C4-2B (cell line): Measurements from ENCODE around the gene DIP2B.

Experiments used
- H3K27ac ChIP-seq: fragments of 450-650 bp; 2 replicates; pipeline ENCODE4 v1.5.1; 2017
- CTCF ChIP-seq: fragments of 450-650 bp; conservative IDR thresholded peaks from 2 replicates; pipeline ENCODE4 v1.5.1; 2017; ENCODE audit warnings: mild to moderate bottlenecking
- ZFX ChIP-seq: fragments of 450-650 bp; IDR thresholded peaks from 2 replicates; pipeline ENCODE4 v1.6.1; 2017

DIP2B gene

GRCh38 chr12:50621399-50622300 lies 116.9 kb downstream of the DIP2B start:
- H3K27ac ChIP-seq: no peak overlapping the region
- TF ChIP-seq ZFX (no peak), CTCF (no peak)

DNA sequence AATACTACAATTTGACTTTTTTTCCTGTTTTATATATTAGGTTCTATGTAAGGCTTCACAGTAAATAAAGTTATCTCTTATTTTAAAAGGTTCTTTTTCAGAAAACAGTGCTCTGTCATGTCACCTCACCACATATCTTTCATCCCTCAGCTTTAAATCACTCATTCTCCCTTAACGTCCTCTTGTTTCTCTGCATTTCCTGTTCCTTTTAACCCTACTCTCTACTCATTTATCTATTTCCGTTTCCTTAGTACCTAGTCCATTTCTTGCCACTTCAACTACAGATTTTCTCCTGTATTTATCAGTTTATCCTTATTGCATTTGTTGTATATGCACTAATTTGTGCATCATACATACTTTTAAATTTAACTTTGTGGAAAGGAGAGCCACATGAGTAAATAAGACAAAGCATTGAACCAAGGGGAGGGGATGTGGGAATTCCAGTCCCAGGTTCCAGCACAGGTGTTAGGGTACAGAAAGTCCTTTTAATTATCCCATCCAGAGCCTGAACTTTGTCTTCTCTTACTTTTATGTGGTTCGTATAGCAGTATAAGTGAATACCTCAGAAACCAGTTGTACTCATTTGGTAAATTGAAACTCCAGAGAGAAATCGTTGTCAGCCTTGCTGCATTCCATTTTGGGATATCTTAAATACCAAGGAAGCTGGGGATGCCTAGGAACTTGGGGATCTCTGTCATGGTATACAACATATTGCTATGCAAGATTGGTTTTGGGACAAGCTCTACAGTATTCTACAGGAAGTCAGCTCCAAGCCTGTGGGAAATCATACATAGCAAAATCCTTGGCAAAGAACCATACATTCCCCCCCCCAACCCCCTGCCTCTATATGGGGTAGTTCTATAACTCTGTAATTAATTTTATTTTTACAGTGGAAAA lies 120.5 kb downstream of the DIP2B start:
- no peak overlapping the region for H3K27ac ChIP-seq
- TF ChIP-seq CTCF: no peak
- no peak for TF ChIP-seq ZFX

DNA sequence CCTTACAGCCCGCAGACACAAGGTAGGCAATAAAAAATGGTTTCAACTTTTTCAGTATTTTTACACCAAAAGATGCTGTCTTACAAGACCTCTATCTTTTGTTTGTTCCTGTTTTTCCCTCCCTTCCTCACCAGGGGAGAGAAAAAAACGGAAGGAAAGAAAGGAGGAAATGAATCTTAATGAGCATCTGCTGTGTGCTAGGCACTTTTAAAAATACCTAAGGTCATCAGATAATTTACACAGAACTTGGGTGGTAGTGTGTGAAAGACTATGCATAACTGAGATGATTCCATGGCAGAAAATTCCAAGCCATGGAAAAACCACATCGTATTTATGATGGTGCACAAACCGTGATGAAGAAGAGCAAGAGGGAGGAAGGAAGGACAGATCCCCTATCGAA lies 121.2 kb downstream of the DIP2B start:
- no peak overlapping the region for H3K27ac ChIP-seq
- no peak for TF ChIP-seq CTCF
- no peak for TF ChIP-seq ZFX

DNA sequence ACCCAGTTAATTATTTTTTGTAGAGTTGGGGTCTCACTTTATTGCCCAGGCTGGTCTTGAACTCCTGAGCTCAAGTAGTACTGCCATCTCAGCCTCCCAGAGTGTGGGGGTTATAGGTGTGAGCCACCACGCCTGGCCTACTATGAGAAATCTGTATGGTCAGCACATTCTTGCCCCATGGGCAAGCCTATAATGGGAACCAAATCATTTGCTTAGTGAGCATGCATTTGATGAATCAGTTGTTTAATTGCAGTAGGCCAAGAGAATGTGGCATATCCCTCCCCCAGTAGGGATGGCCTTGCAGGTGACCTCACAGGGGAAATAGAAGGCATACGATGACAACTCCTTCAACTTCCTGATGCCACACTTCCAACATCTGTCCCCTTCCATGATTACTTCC lies 122.7 kb downstream of the DIP2B start:
- no peak overlapping the region for H3K27ac ChIP-seq
- TF ChIP-seq ZFX (no peak), CTCF (no peak)

DNA sequence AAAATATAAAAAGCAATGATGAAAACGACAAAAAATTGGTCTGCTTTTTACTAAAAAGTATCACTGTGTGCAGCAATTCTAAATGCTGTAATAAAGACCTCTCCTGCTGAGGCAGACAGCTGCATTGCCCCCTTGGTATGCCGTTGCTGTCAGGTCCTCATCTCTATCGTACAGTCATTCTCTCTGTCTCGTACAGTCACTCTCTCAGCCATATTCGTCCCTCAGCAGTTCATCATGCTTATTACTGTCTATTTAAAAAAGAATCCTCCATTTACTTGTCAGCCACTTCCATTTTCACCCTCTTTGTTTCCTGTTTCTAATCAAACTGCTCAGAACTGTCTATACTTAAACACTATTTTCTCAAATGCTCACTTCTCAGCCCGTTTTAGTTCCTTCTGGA lies 123.6 kb downstream of the DIP2B start:
- TF ChIP-seq CTCF (no peak), ZFX (no peak)

DNA sequence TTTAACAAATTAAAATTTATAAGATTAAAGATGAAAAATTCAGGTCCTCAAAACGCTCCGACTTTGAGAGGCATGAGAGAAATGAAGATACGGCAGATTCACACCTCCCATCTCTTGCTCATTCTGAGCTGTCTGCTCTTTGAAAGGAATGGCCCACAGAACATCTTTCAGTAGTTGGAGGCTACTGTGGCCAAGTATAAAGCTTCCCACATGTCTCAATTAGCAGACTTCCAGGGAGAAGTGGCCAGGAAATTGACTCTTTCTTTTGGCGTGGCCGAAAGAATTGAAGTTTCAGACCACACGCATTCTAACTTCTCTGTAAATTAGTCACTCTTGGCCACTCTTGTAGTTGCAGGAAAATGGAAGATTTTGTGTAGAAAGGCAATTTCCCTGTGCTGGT lies 129.2 kb downstream of the DIP2B start:
- no peak overlapping the region for H3K27ac ChIP-seq
- TF ChIP-seq CTCF (no peak), ZFX (no peak)

More for the DNA sequence above, 123.6 kb downstream of the DIP2B start:
- no peak overlapping the region for H3K27ac ChIP-seq

GRCh38 chr12:50634379-50634778 lies 129.6 kb downstream of the DIP2B start:
- no peak overlapping the region for H3K27ac ChIP-seq

More at GRCh38 chr12:50634379-50634778, 129.6 kb downstream of the DIP2B start:
- TF ChIP-seq CTCF (no peak), ZFX (no peak)
